SK-N-SH treated with all-trans-retinoic acid at 6 μM for 48 hours (cell line): ENCODE data around the gene MAT1A.

ENCODE experiments used
- ARNTL ChIP-seq: fragments of 450-650 bp; formaldehyde crosslinking; IDR thresholded peaks from 2 replicates; pipeline ENCODE4 v1.5.0; 2020; ENCODE audit warnings: low read depth, mild to moderate bottlenecking, moderate library complexity, borderline replicate concordance
- BACH2 ChIP-seq: fragments of 250-450 bp; sonication (Bioruptor Pico); IDR thresholded peaks from 2 replicates; pipeline ENCODE4 v1.9.0; 2021; ENCODE audit warnings: mild to moderate bottlenecking, borderline replicate concordance
- CREB5 ChIP-seq: fragments of 250-450 bp; sonication (Bioruptor Pico); IDR thresholded peaks from 2 replicates; pipeline ENCODE4 v1.5.1; 2020; ENCODE audit warnings: low read depth, mild to moderate bottlenecking, moderate library complexity
- CSRNP3 ChIP-seq: fragments of 250-450 bp; sonication (Bioruptor Pico); IDR thresholded peaks from 2 replicates; pipeline ENCODE4 v1.5.1; 2021; ENCODE audit warnings: mild to moderate bottlenecking, moderate library complexity
- ESRRG ChIP-seq: fragments of 250-450 bp; sonication (Bioruptor Pico); IDR thresholded peaks from 2 replicates; pipeline ENCODE4 v1.6.1; 2021; ENCODE audit warnings: mild to moderate bottlenecking
- OSR1 ChIP-seq: fragments of 250-450 bp; sonication (Bioruptor Pico); IDR thresholded peaks from 2 replicates; pipeline ENCODE4 v1.8.0; 2022; ENCODE audit warnings: moderate library complexity, mild to moderate bottlenecking, inconsistent platforms
- POU6F1 ChIP-seq: fragments of 250-450 bp; sonication (Bioruptor Pico); IDR thresholded peaks from 2 replicates; pipeline ENCODE4 v1.8.0; 2021; ENCODE audit warnings: low read depth, mild to moderate bottlenecking, moderate library complexity, borderline replicate concordance
- RARB ChIP-seq: fragments of 250-450 bp; sonication (Bioruptor Pico); IDR thresholded peaks from 2 replicates; pipeline ENCODE4 v1.8.0; 2021; ENCODE audit warnings: mild to moderate bottlenecking, moderate library complexity
- ZFP3 ChIP-seq: fragments of 250-450 bp; sonication (Bioruptor Pico); IDR thresholded peaks from 2 replicates; pipeline ENCODE4 v1.5.0; 2020; ENCODE audit warnings: mild to moderate bottlenecking, moderate library complexity
- ZFP30 ChIP-seq: fragments of 450-650 bp; formaldehyde crosslinking; IDR thresholded peaks from 2 replicates; pipeline ENCODE4 v1.5.0; 2022; ENCODE audit warnings: mild to moderate bottlenecking, moderate library complexity
- ZNF565 ChIP-seq: fragments of 450-650 bp; formaldehyde crosslinking; conservative IDR thresholded peaks from 2 replicates; pipeline ENCODE4 v1.5.0; 2020; ENCODE audit warnings: low read depth, mild to moderate bottlenecking, moderate library complexity
- ZNF70 ChIP-seq: fragments of 450-650 bp; formaldehyde crosslinking; IDR thresholded peaks from 2 replicates; pipeline ENCODE4 v1.5.0; 2020; ENCODE audit warnings: mild to moderate bottlenecking, moderate library complexity

- TF ChIP-seq ESRRG (CRISPR knock-in tag), result no peak
- no peak for TF ChIP-seq CSRNP3 (CRISPR knock-in tag)
- no peak for TF ChIP-seq ARNTL (CRISPR knock-in tag)
- TF ChIP-seq ZFP30 (CRISPR knock-in tag), result no peak
- TF ChIP-seq ZFP3 (CRISPR knock-in tag), result no peak
- no peak for TF ChIP-seq ZNF70 (CRISPR knock-in tag)
- TF ChIP-seq POU6F1 (CRISPR knock-in tag), result no peak
- TF ChIP-seq BACH2, result no peak
- no peak for TF ChIP-seq RARB (CRISPR knock-in tag)
- TF ChIP-seq ZNF565 (CRISPR knock-in tag), result no peak
- TF ChIP-seq OSR1 (CRISPR knock-in tag), result no peak
- no peak for TF ChIP-seq CREB5 (CRISPR knock-in tag)
Observed at GRCh38 chr10:80266513-80266863, 23.0 kb downstream of the MAT1A start.
